Loucy (cell line): ENCODE measurements around the gene GABRR1.

Source experiments
- EZH2phosphoT487 ChIP-seq: fragments of 200-600 bp; IDR thresholded peaks from 2 replicates; pipeline ENCODE4 v1.6.1; 2018; ENCODE audit warnings: antibody characterized with exemption, mild to moderate bottlenecking, moderate library complexity, borderline replicate concordance
- TF ChIP-seq, protein P1 (sequence below): fragments of 200-600 bp; sonication (generic); conservative IDR thresholded peaks from 2 replicates; pipeline ENCODE4 v1.5.1; 2014; ENCODE audit warnings: mild to moderate bottlenecking, antibody characterized with exemption, low read length

- TF ChIP-seq, protein P1, sequence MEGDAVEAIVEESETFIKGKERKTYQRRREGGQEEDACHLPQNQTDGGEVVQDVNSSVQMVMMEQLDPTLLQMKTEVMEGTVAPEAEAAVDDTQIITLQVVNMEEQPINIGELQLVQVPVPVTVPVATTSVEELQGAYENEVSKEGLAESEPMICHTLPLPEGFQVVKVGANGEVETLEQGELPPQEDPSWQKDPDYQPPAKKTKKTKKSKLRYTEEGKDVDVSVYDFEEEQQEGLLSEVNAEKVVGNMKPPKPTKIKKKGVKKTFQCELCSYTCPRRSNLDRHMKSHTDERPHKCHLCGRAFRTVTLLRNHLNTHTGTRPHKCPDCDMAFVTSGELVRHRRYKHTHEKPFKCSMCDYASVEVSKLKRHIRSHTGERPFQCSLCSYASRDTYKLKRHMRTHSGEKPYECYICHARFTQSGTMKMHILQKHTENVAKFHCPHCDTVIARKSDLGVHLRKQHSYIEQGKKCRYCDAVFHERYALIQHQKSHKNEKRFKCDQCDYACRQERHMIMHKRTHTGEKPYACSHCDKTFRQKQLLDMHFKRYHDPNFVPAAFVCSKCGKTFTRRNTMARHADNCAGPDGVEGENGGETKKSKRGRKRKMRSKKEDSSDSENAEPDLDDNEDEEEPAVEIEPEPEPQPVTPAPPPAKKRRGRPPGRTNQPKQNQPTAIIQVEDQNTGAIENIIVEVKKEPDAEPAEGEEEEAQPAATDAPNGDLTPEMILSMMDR, result peak; percentile 81
- TF ChIP-seq EZH2phosphoT487, result no peak
Measured at GRCh38 chr6:89239338-89239737, 22.2 kb upstream of the GABRR1 start.
